ENCODE data around the gene ARF1. TPM values are rescaled to one million over a fixed set of nuclear protein-coding genes. Genes with fewer than 3 reads are reported as not detected.

ARF1 gene
- total RNA-seq, 6 donors from 2014 or later, result 157 to 487 (median 374) TPM

DNA sequence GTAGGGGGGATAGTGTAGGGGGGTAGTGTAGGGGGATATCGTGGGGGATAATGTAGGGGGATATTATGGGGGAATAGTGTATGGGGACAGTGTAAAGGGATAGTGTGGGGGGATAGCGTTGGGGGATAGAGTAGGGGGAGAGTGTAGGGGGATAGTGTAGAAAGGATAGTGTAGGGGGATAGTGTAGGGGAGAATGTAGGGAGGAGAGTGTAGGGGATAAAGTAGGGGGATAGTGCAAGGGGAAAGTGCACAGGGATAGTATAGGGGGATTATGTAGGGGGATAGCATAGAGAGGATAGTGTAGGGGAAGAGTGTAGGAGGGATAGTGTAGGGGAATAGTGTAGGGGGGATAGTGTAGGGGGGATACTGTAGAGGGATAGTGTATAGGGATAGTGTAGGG, 12.3 kb upstream of the ARF1 start:
- Histone ChIP-seq H3K9me3 (no peaks in the 10 kb centered on the region), H3K27me3 (peaks cover 0 to 12% (median 5%) of the 10 kb centered on the region in 4 donors), H3K36me3 (no peaks in the 10 kb centered on the region), H3K27ac (no peak overlapping the region), H3K4me1 (peaks cover 0 to 4% (median 0%) of the 10 kb centered on the region in 4 donors), H3K4me3 (no peak overlapping the region)
- no peak for TF ChIP-seq EP300 (IDR thresholded peaks at IDR 0.05)
- no peak for TF ChIP-seq CTCF (IDR thresholded peaks at IDR 0.05)
- TF ChIP-seq POLR2A (IDR thresholded peaks at IDR 0.05), result no peak
- no peak for TF ChIP-seq POLR2AphosphoS5 (IDR thresholded peaks at IDR 0.05)
- ATAC-seq (ENCODE audit: low FRiP score in 2 of 2), result no peak
- 55 to 69% methylated on average over 2 of the region's 2 CpGs for WGBS, 2 donors
- DNase-seq, result no peak

- no peaks in the 10 kb centered on the region for H3K36me3 ChIP-seq
- H3K4me3 ChIP-seq, result no peak overlapping the region
- H3K27ac ChIP-seq, result no peak overlapping the region
- no peak for ATAC-seq (ENCODE audit: low FRiP score in 2 of 2)
- H3K4me1 ChIP-seq, result peaks cover 0 to 8% (median 0%) of the 10 kb centered on the region in 4 donors
- H3K27me3 ChIP-seq, result peaks cover 0 to 10% (median 4%) of the 10 kb centered on the region in 4 donors
- WGBS, 2 donors, result 62 to 72% methylated on average over 3 of the region's 3 CpGs
- H3K9me3 ChIP-seq, result no peaks in the 10 kb centered on the region
- no peak for TF ChIP-seq EP300 (IDR thresholded peaks at IDR 0.05)
- no peak for TF ChIP-seq CTCF (IDR thresholded peaks at IDR 0.05)
- no peak for TF ChIP-seq POLR2A (IDR thresholded peaks at IDR 0.05)
- DNase-seq, result no peak
Observed at GRCh38 chr1:228070851-228071250, 11.7 kb upstream of the ARF1 start.

DNA sequence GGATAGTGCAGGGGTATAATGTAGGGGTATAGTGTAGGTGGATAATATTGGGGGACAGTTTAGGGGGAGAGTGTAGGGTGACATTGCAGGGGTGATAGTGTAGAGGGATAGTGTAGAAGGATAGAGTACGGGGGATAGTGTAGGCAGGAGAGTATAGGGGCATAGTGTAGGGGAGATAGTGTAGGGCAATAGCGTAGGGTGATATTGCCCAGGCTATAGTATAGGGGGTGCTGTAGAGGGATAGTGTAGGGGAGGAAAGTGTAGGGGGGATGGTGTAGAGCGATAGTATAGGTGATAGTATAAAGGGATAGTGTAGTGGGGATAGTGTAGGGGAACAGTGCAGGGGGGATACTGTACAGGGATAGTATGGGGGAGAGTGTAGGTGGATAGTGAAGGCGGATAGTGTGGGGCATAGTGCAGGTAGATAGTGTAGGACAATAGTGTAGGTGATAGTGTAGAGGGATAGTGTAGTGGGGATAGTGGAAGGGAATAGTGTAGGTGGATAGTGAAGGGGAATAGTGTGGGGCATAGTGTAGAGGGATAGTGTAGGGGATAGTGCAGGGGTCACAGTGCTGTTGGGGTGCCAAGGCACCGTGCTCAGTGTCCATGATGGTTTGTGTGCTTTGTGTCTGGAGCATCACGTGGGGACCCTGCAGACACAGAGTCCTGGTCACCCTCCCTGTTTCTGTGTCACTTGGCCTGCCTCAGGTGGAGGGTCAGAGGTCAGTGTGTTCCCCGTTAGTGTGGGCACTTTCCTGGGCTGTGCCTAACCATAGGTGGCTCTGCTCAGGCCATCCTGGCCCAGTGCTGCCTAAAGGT, 10.5 kb upstream of the ARF1 start:
- ATAC-seq (ENCODE audit: low FRiP score in 2 of 2), result peak in 1 of 2 donors; percentile 7
- peaks cover 0 to 4% (median 1%) of the 10 kb centered on the region in 4 donors for H3K27me3 ChIP-seq
- no peak overlapping the region for H3K27ac ChIP-seq
- 60 to 64% methylated on average over 6 to 7 of the region's 7 CpGs for WGBS, 2 donors
- peak in 1 of 2 donors; percentile 18 for DNase-seq
- H3K9me3 ChIP-seq, result no peaks in the 10 kb centered on the region
- H3K36me3 ChIP-seq, result no peaks in the 10 kb centered on the region
- no peak overlapping the region for H3K4me3 ChIP-seq
- TF ChIP-seq EP300 (IDR thresholded peaks at IDR 0.05) (no peak), POLR2AphosphoS5 (IDR thresholded peaks at IDR 0.05) (no peak), CTCF (IDR thresholded peaks at IDR 0.05) (no peak), POLR2A (IDR thresholded peaks at IDR 0.05) (no peak)
- peaks cover 0 to 8% (median 0%) of the 10 kb centered on the region in 4 donors for H3K4me1 ChIP-seq

- 64% methylated on average over 5 of the region's 5 CpGs; no CpG with 5 or more reads in 1 of the 2 donors for WGBS, 2 donors
- TF ChIP-seq CTCF (IDR thresholded peaks at IDR 0.05) (no peak), POLR2A (IDR thresholded peaks at IDR 0.05) (no peak), EP300 (IDR thresholded peaks at IDR 0.05) (no peak), POLR2AphosphoS5 (IDR thresholded peaks at IDR 0.05) (no peak)
- no peaks in the 10 kb centered on the region for H3K36me3 ChIP-seq
- DNase-seq (peak in 1 of 2 donors; percentile 16), ATAC-seq (ENCODE audit: low FRiP score in 2 of 2) (no peak)
- peaks cover 0 to 8% (median 0%) of the 10 kb centered on the region in 4 donors for H3K4me1 ChIP-seq
- no peak overlapping the region for H3K27ac ChIP-seq
- no peak overlapping the region for H3K4me3 ChIP-seq
- H3K9me3 ChIP-seq, result no peaks in the 10 kb centered on the region
- H3K27me3 ChIP-seq, result no peaks in the 10 kb centered on the region
Observed at GRCh38 chr1:228072658-228073043, 9.9 kb upstream of the ARF1 start.
